HG03175 (cell line): Measurements from ENCODE around the gene DENND2C.

Experiments
- ATAC-seq: cut with Tn5 transposase; IDR thresholded peaks from one replicate; pipeline ENCODE4 v1.9.1; 2021; ENCODE audit warnings: mild to moderate bottlenecking, moderate library complexity; ENCODE audit not compliant: unreplicated experiment

The DENND2C gene, protein sequence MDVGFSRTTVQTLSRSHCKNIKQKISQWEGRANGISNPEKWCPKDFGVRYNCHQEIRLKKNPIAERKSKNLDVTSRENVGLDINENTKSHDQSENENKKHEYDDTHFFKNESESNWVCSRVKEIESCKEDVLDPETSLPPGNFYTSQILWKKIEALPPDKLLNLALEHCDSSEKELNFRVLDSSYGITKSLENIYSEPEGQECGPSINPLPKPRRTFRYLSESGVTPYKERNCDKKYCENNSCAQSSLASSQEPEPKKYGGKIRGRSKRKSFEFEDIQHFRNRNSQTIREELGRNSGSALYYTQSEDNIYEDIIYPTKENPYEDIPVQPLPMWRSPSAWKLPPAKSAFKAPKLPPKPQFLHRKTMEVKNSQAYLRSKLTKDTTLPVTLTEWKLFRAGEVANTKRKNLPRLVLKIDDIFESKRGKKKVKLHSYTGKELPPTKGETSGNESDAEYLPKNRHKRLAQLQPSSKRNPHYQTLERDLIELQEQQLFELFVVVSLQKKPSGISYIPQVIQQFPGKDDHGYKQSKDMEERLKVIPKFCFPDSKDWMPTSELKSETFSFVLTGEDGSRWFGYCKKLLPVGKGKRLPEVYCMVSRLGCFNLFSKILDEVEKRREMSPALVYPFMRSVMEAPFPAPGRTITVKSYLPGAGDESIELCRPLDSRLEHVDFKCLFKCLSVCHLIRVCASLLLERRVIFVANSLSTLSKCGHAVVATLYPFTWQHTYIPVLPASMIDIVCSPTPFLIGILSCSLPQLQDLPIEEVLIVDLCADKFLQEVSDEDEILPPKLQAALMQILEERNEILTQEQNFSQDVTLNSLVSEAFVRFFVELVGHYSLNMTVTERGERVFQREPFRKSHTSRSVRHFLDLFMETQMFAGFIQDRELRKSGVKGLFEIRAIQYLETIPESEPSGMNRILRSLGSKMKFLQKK

DNA sequence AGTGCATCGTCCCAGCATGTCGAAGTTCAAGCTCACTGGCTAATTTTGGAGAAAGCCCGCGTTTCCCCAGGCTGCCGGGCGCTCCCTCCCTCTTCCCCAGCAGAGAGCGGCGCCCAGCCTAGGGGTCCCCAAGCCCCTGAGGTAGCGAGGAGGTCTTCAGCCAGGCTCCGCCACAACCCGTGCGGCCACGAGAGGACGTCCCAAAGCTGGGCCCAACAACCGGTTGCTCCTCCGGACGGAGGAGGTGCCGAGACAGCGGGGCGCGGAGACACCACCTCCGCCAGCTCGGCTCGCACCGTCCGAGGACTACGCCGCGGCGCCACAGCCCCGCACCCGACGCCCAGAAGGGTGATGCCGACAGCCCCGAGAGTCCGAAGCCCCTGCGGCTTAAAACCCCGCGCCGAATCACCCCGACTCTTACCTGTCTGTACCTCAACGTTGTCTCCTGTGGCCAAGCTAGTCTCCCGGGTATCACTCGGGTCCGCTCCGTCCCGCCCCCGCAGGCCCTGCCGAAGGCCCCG lies at the start of gene DENND2C:
DENND2C (minus strand) TSS at position 488 of the 521 bp plus-strand sequence. CDS start 44,065 bp downstream, outside the sequence.
- ATAC-seq: peak; percentile 70

DNA sequence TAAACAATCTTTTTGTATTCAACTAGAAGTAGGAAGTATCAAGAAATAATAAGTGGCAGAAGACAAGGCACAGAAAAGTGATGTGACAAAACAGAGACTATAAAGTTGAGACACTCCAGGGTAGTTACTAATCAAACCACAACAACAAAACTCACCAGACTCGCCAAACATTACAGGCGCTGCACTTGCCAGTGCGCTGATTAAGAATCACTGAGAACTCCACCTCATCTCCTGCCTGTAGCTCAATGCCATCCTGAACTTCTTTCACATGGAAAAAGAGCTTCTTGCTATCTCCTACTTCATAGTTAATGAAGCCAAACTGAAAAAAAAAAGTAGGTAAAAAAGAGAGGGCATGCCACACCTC lies 49.6 kb upstream of the DENND2C start:
- ATAC-seq: no peak

DNA sequence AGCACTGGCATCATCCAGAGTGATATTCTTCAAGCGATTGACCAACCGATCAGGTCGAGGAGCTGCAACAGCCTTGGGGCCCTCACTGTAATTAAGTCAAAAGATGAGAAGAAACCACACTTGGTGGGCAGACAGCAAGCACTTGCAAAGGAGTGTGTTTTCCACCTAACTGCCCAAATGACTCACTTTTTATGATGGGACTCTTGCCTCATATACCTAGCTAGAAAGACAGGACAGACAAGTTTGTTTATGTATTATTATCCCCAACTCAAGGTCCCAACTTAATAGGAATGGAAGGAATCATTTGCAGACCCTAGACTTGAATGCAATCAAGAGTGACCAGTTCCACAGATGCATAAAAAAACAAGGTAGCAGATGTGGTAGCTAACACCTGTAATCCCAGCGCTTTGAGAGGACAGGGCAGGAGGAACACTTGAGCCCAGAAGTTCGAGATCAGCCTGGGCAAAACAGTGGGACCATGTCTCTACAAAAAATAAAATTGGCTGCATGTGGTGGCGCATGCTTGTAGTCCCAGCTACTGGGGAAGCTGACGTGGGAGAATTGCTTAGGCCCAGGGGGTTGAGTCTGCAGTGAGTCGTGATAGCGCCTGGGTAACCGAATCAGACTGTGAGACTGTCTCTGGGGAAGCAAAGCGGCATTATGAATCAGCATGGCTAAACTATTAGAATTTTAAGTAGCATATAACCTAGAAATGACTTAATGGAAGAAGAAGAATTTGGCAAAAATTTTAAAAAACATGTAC lies 49.0 kb upstream of the DENND2C start:
- no peak for ATAC-seq

DNA sequence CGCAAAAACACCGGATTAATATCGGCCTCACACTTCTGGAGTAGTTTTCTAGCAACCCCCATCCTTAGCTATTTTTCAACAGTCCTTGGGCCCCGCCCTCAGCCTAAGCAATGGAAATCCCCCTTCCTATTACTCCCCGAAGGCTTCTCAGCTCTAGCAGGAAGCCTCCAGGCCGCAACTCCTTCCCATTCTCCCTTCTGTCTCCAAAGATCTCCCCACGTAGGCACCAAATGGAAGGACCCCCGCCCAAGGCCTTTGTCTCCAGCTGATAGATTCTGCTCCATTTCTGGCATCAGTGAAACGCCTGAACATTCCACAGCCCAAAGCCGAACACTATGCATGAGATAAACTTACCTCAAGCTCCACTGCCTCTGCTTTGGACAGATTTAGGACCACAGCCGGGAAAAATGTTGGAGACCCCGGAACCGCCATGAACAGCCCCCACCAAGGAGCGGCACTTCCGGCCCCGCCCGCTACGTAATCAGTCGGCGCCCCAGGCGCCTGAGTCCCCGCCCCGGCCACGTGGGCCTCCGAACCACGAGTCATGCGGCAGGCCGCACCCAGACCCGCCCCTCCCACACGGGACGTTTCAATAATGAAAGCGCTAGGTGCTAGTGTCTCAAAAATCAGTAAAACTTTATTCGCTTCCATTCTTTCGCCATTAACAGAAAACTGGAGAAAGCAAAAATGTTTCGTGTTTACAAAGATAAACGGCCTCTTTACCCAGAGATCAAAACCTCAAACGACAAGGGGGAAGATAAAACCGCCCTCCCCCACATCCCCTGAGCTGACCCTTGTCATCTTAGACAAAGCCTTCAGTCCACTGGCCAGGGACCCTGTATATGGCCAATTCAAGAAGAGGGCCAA lies 46.7 kb upstream of the DENND2C start, which contains the start of gene NRAS:
NRAS (minus strand) TSS at position 468 of the 867 bp plus-strand sequence. CDS start 611 bp downstream, outside the sequence.
- ATAC-seq: peak; percentile 94

DNA sequence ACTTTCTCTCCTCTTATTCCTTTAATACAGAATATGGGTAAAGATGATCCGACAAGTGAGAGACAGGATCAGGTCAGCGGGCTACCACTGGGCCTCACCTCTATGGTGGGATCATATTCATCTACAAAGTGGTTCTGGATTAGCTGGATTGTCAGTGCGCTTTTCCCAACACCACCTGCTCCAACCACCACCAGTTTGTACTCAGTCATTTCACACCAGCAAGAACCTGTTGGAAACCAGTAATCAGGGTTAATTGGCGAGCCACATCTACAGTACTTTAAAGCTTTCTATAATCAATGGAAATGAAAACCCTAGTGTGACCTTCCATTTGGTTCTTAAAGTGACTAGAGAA lies 46.1 kb upstream of the DENND2C start:
- ATAC-seq: no peak

DNA sequence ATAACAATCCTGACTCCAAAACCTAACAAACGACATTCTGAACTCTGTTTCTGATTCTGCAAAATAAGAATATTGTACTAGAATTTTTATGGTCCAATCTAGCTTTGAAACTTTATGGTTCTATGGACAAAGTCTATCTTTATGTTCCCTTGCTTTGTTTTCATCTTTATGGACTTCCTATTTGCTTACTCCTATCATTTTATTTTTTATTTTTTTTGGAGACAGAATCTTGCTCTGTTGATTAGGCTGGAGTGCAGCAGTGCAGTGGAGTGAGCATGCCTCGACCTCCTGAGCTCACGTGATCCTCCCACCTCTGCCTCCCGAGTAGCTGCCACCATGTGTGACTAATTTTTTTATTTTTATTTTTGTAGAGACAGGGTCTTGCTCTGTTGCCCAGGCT lies 43.1 kb upstream of the DENND2C start:
- ATAC-seq: no peak

DNA sequence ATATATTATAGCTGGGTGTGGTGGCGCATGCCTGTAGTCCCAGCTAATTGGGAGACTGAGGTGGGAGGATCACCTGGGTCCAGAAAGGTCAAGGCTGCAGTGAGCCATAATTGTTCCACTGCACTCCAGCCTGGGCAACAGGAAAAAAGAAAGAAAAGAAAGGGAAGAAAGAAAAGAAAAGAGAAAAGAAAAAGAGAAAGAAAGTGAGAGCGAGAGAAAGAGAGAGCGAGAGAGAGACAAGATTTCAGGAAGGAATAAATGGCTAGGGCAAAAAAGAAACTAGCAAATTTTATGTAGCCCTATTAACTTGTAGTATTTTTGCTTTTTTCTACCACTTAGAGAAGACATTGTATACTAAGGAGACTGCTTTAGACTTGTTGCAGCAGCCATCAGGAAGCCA lies 40.5 kb upstream of the DENND2C start:
- ATAC-seq: no peak

DNA sequence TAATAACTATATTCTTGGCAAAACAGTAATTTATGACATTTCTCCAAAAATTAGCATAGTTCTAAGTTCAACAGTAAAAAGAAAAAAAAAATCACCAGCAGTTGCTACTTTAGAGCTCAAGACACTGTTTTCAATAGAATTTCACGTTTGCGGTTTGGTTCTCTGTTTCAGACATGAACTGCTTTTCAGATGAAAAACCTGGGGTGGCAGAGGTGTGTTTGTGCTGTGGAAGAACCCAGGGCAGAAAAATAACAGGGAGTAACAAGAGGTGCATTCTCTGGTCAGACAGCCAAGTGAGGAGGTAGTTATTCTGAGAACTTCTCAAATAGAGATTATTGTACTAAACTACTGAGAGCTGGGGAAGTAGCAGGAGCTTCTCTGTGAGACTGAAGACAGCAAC lies 37.8 kb upstream of the DENND2C start:
- no peak for ATAC-seq

DNA sequence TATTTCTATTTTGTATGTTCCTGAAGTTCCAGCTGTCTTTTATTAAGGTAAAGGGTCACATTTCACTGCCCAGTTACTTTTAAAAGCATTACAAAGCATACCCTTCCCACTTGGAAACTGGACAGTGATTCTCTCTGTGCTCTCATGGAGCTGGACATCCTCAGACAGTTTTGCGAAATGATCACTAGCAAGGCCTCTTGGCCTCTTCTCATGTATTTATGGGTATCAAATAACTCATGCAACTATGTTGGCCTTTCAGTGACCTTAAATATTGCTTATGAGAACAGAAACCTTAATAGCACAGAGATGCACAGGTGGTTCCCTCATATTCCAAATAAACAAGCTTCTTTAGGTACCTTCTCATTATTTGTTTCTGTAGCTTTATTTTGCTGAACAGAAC lies 33.4 kb upstream of the DENND2C start:
- ATAC-seq: no peak

DNA sequence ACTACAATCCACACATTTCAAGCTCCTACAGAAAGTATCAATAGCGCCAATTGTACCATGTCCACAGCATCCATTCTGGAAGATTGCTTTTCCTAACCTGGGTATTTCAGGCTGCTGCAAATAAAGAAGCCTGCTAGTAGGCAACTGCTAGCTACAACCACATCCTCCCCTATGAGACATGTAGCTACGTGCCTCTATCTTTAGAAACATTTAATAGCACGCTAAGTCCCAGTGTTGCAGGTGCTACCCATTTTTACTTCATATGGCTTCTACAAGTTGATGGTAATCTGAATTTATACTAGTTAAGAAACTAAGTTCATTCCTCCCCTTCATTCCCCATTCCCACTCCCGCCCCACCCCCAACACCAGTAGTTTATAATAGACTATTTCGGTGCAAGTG lies 32.9 kb upstream of the DENND2C start:
- no peak for ATAC-seq

DNA sequence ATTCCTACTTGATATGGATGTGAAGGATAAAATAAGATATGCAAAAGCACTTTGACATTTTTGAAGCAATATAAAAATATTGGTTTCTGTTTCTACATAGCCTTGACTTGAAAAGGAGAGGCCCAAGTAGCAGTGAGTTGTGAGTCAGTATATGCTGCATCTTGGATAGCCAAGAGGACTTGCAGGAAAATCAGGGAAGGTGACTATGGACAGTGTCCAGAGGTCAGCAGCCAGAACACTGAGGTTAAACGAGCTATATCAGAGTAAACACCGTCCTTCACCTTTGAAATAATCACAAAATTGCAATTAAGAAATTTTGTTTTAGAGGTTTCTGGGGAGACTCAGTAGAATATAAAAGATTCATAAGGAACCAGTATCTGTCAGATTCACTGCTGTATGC lies 32.1 kb upstream of the DENND2C start:
- ATAC-seq: no peak

DNA sequence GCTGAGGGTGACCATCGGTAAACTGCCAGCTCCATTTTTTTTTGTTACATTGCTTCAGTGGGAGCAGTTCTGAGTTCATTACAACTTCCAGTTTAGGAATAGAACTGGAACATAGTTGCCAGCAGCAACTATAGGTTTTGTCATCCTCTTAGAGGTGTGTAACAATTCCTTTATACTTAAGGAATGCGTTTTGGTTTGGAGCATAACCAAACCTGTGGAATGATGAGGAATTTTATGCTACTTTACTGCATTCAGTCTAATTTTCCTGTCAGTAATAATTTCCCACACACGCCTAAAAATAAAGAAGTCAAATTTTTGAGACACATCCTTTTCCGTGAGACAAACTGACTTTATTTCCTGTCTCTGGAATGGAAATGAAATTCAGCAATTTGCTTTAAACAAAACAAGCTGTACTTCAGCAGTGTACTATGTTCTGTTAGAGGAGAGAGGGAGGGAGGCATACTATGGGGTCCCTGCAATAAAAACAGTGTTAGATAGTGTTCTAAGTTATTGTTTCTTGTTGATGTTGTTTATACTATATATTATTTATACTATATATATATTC lies 30.3 kb upstream of the DENND2C start:
- ATAC-seq: no peak

DNA sequence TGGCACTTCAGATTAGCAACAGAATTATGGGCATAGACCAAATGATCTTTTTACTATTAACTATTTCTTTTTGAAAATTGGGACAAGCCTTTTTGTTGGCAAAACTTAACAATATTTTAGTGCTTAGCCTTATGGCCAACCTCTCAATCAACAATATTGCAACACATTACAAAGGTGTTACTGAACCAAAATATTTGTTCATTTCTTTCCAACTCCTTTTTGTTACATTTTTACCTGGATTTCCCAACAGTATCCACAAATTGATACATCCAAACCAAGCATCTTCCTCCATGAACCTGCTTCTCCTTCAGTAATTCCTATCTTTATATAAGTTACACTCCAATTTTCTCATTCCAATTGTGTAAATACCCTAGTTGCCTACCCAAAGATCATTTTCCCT lies 27.0 kb upstream of the DENND2C start:
- no peak for ATAC-seq

DNA sequence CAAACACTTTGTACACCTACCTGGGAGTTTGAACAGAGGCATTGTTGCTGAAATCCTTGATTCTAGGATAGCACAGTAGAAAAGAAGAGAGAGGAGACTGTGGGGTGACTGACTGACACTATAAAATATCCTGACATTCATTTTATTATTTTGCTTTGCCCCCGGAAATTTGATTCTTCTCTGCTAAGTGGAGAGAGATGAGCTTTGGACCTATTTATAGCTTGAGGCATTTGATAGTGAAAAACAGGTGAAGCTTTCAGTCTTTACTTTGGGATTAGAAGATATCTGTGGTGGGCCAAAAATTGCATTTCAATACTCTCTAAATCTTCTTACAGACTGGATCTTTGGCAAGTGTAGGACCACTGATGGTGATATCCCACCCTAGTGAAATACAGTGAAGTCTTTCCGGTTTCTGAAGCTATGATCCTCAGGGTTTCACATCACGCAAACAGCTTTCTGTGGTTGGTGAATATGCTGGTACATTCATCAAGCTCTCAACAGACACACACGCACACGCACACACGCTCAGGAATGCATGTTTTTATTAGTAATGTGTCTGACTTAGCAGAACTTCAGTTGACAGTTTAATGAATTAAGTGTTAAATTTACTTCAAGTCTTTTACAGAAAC lies 25.7 kb upstream of the DENND2C start, which contains the start of gene AMPD1:
AMPD1 (minus strand) TSS at position 117 of the 629 bp plus-strand sequence; CDS start at position 42, 75 bp downstream.
- no peak for ATAC-seq

DNA sequence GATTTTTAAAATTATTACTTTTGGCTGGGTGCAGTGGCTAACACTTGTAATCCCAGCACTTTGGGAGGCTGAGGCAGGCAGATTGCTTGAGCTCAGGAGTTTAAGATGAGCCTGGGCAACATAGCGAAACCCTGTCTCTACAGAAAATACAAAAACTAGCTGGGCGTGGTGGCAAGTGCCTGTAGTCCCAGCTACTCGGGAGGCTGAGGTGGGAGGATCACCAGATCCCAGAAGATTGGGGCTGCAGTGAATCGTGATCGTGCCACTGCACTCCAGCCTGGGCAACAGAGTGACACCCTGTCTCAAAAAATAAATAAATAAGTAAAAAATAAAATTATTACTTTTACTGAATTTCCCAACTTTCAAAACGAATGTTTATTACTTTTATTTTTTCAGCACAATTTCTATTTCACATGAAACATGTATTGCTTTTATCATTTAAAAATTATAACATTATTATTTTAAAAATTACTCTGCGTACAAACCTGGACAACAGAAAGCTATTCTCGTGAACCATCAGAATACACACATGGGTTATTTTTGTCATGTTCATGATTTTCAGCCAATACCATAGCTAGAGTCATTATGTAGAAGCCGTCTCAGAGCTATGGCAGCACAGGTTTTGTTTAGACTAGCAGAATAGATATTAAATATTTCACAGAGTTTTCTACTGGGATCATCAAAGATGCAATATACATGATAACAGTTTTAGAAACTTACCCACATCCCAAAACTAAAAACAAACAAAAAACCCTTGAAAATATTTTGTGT lies 24.9 kb upstream of the DENND2C start:
- no peak for ATAC-seq

DNA sequence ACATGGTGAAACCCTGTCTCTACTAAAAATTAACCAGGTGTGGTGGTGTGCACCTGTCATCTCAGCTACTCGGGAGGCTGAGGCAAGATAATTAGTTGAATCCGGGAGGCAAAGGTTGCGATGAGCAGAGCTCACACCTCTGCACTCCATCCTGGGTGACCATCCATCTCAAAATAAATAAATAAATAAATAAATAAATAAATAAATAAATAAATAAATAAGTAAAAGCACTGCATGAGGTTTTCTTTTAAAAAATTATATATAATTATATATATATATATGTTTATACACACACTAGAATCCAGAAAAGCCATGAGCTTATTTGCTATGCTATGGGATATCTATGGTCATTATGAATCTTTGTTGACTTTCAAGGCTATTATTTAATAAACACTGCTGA lies 23.1 kb upstream of the DENND2C start:
- no peak for ATAC-seq

DNA sequence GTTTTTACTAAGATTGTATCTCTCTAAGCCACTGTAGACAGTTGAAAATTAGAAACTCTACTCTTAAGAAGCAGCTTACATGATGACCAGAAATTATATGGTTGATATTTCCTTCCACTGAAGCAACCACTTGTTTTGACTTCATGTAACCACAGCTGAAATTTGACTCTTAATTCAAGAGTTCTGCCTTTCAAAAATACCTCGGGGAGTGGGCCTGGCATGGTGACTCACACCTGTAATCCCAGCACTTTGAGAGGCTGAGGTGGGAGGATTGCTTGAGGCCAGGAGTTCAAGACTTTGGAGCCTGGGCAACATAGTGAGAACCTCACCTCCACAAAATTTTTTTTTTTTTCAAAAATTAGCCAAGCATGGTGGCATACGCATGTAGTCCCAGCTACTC lies 21.2 kb upstream of the DENND2C start:
- no peak for ATAC-seq

DNA sequence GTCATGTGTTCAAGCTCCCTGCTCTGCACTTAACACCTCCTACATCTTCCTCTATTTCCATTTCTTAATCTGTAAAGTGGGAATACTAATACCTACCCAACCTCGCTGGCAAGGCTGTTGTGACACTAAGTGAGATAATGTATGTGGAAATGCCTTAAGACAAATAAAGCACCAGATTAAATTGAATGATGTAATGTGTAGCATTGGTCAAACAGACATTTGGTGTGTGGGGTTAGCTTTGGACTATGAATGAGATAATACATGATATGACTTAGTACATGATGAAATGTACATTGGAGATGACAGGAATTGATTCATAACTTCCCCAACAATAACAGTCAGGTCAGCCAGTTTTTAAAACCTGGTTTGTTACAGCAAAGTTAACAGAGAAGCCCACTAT lies 20.3 kb upstream of the DENND2C start:
- ATAC-seq: no peak
